ENCODE data around the gene EXOG.

Gene EXOG

GRCh38 chr3:38524141-38524739 lies 28.1 kb downstream of the EXOG start:
- no peak for TF ChIP-seq RARB (CRISPR knock-in tag; IDR thresholded peaks at IDR 0.05)
- TF ChIP-seq SNAI2 (CRISPR knock-in tag; IDR thresholded peaks at IDR 0.05), result no peak
- no peak for ATAC-seq

DNA sequence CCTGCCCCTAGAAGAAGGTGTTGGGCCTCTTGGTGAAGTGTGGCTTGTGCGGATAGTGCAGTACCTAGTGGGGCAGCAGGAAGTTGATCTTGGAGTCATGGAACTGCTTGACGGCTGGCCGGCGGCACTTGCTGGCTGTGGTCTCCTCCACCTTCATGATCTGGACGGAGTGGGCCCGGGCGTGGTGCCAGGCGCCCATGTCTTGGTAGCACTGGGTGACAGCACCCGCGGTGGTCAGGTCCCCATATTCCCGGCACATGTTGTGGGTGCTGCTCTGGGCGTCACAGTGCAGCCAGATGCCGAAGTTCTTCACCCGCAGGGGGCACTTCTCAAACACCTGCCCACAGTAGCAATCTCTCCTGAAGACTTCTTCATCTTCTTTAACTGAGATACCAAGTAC lies 30.7 kb downstream of the EXOG start:
- no peak for ATAC-seq
- TF ChIP-seq, protein P1, sequence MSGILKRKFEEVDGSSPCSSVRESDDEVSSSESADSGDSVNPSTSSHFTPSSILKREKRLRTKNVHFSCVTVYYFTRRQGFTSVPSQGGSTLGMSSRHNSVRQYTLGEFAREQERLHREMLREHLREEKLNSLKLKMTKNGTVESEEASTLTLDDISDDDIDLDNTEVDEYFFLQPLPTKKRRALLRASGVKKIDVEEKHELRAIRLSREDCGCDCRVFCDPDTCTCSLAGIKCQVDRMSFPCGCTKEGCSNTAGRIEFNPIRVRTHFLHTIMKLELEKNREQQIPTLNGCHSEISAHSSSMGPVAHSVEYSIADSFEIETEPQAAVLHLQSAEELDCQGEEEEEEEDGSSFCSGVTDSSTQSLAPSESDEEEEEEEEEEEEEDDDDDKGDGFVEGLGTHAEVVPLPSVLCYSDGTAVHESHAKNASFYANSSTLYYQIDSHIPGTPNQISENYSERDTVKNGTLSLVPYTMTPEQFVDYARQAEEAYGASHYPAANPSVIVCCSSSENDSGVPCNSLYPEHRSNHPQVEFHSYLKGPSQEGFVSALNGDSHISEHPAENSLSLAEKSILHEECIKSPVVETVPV (CRISPR knock-in tag; IDR thresholded peaks at IDR 0.05), result no peak
- no peak for TF ChIP-seq OSR1 (CRISPR knock-in tag; IDR thresholded peaks at IDR 0.05)
- no peak for TF ChIP-seq TOX (CRISPR knock-in tag; IDR thresholded peaks at IDR 0.05; ENCODE audit: borderline replicate concordance)
- no peak for TF ChIP-seq ZNF8 (CRISPR knock-in tag; IDR thresholded peaks at IDR 0.05)
- TF ChIP-seq, protein P2, sequence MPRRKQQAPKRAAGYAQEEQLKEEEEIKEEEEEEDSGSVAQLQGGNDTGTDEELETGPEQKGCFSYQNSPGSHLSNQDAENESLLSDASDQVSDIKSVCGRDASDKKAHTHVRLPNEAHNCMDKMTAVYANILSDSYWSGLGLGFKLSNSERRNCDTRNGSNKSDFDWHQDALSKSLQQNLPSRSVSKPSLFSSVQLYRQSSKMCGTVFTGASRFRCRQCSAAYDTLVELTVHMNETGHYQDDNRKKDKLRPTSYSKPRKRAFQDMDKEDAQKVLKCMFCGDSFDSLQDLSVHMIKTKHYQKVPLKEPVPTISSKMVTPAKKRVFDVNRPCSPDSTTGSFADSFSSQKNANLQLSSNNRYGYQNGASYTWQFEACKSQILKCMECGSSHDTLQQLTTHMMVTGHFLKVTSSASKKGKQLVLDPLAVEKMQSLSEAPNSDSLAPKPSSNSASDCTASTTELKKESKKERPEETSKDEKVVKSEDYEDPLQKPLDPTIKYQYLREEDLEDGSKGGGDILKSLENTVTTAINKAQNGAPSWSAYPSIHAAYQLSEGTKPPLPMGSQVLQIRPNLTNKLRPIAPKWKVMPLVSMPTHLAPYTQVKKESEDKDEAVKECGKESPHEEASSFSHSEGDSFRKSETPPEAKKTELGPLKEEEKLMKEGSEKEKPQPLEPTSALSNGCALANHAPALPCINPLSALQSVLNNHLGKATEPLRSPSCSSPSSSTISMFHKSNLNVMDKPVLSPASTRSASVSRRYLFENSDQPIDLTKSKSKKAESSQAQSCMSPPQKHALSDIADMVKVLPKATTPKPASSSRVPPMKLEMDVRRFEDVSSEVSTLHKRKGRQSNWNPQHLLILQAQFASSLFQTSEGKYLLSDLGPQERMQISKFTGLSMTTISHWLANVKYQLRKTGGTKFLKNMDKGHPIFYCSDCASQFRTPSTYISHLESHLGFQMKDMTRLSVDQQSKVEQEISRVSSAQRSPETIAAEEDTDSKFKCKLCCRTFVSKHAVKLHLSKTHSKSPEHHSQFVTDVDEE (CRISPR knock-in tag; IDR thresholded peaks at IDR 0.05), result no peak
- TF ChIP-seq ISL1 (CRISPR knock-in tag; IDR thresholded peaks at IDR 0.05), result no peak
- TF ChIP-seq TCF4 (CRISPR knock-in tag; IDR thresholded peaks at IDR 0.05; ENCODE audit: borderline replicate concordance), result no peak
- no peak for TF ChIP-seq CSDC2 (CRISPR knock-in tag; IDR thresholded peaks at IDR 0.05)
- TF ChIP-seq BACH2 (CRISPR knock-in tag; IDR thresholded peaks at IDR 0.05; ENCODE audit: borderline replicate concordance), result no peak
- no peak for TF ChIP-seq ZFP3 (CRISPR knock-in tag; IDR thresholded peaks at IDR 0.05)
- no peak for TF ChIP-seq ZFP30 (CRISPR knock-in tag; IDR thresholded peaks at IDR 0.05)

DNA sequence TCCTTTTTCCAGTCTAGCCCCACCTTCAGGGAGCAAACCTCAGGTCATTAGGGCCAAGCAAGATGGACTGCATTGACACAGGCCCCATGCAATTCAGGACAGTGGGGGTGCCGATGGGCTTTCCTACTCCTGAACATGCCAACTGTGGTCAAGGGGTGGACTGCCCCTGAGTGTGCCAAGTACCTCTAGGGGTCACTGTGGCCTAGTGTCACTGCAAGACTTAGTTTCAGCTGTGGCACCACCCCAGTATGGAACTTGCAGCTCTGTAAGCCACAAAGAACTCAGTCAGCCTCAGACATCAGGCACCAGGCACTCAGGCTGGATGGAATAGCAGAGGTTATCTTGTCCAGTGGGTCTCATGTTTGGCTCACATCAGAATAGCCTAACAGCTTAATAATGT lies 32.3 kb downstream of the EXOG start:
- TF ChIP-seq ZFP3 (CRISPR knock-in tag; IDR thresholded peaks at IDR 0.05) (no peak), PPARA (CRISPR knock-in tag; IDR thresholded peaks at IDR 0.05; ENCODE audit: borderline replicate concordance) (no peak), ZNF70 (CRISPR knock-in tag; IDR thresholded peaks at IDR 0.05) (no peak), TOX (CRISPR knock-in tag; IDR thresholded peaks at IDR 0.05; ENCODE audit: borderline replicate concordance) (no peak), ZFP30 (CRISPR knock-in tag; IDR thresholded peaks at IDR 0.05) (no peak), RARB (CRISPR knock-in tag; IDR thresholded peaks at IDR 0.05) (no peak), ISL1 (CRISPR knock-in tag; IDR thresholded peaks at IDR 0.05) (no peak)
- TF ChIP-seq, protein P1 (CRISPR knock-in tag; IDR thresholded peaks at IDR 0.05), result no peak
- ATAC-seq, result peak; percentile 45; the same call in 2 of the 3 replicates

GRCh38 chr3:38532529-38532928 lies 36.4 kb downstream of the EXOG start:
- no peak for ATAC-seq
- TF ChIP-seq ZC3H10 (CRISPR knock-in tag; IDR thresholded peaks at IDR 0.05), result no peak
- TF ChIP-seq BACH2 (CRISPR knock-in tag; IDR thresholded peaks at IDR 0.05; ENCODE audit: borderline replicate concordance), result no peak
- TF ChIP-seq ZFP30 (CRISPR knock-in tag; IDR thresholded peaks at IDR 0.05), result no peak
- TF ChIP-seq CREB5 (CRISPR knock-in tag; IDR thresholded peaks at IDR 0.05; ENCODE audit: low read depth), result no peak
- no peak for TF ChIP-seq ZNF8 (CRISPR knock-in tag; IDR thresholded peaks at IDR 0.05)
- TF ChIP-seq ZNF70 (CRISPR knock-in tag; IDR thresholded peaks at IDR 0.05), result no peak
- TF ChIP-seq OSR1 (CRISPR knock-in tag; IDR thresholded peaks at IDR 0.05), result no peak
- TF ChIP-seq ARNTL (CRISPR knock-in tag; IDR thresholded peaks at IDR 0.05; ENCODE audit: borderline replicate concordance, low read depth), result no peak

DNA sequence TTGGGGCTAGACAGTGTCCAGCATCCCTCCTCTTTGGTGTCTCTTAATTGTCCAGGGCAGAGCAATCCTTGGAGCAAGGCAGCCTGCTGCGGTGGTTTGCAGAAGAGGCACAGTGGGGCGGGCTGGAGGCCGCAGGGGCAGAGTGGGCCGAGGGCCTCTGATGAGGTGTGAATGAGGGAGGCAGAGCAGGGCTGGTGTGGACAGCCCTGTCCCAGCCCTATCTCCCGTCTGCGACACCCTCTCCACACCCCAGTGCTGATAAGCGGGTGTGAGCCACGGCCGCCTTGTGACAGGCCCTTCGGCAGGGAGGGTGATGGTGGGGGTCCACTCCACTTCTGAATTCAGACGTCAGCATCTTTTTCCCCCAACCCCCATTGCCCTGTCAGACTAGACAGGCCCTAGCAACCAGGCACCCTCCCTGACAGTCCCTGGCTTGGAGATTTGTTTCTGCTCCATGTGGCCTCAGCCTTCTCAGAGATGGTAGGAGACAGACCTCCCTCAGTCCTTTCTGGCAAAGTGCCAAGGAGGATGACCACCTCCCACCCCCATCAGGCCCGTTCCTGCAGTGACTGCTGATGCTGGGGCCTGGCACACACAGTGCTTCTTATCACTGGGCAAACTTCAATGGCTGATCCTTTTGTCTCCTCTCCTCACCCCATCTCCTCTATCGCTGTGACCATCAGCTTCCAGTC lies 37.3 kb downstream of the EXOG start:
- no peak for ATAC-seq
- TF ChIP-seq ZC3H10 (CRISPR knock-in tag; IDR thresholded peaks at IDR 0.05), result no peak
- TF ChIP-seq ZFP3 (CRISPR knock-in tag; IDR thresholded peaks at IDR 0.05), result no peak
- TF ChIP-seq CREB5 (CRISPR knock-in tag; IDR thresholded peaks at IDR 0.05; ENCODE audit: low read depth), result no peak
- TF ChIP-seq, protein P3, sequence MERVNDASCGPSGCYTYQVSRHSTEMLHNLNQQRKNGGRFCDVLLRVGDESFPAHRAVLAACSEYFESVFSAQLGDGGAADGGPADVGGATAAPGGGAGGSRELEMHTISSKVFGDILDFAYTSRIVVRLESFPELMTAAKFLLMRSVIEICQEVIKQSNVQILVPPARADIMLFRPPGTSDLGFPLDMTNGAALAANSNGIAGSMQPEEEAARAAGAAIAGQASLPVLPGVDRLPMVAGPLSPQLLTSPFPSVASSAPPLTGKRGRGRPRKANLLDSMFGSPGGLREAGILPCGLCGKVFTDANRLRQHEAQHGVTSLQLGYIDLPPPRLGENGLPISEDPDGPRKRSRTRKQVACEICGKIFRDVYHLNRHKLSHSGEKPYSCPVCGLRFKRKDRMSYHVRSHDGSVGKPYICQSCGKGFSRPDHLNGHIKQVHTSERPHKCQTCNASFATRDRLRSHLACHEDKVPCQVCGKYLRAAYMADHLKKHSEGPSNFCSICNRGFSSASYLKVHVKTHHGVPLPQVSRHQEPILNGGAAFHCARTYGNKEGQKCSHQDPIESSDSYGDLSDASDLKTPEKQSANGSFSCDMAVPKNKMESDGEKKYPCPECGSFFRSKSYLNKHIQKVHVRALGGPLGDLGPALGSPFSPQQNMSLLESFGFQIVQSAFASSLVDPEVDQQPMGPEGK (CRISPR knock-in tag; IDR thresholded peaks at IDR 0.05; ENCODE audit: borderline replicate concordance), result no peak
- no peak for TF ChIP-seq POU6F1 (CRISPR knock-in tag; IDR thresholded peaks at IDR 0.05; ENCODE audit: borderline replicate concordance, low read depth)
- TF ChIP-seq ESRRG (CRISPR knock-in tag; IDR thresholded peaks at IDR 0.05), result no peak

All from SK-N-SH treated with all-trans-retinoic acid at 6 μM for 48 hours (cell line).